ENCODE data around the gene HCN3.

GRCh38 chr1:155321639-155322503, 44.6 kb downstream of the HCN3 start:
- TF ChIP-seq YEATS4 (CRISPR knock-in tag; IDR thresholded peaks at IDR 0.05; ENCODE audit: borderline replicate concordance) (no peak), ZNF317 (CRISPR knock-in tag; IDR thresholded peaks at IDR 0.05) (no peak), ZNF446 (CRISPR knock-in tag; IDR thresholded peaks at IDR 0.05) (no peak), MEIS1 (CRISPR knock-in tag; IDR thresholded peaks at IDR 0.05; ENCODE audit: borderline replicate concordance) (no peak), TAF1 (CRISPR knock-in tag; IDR thresholded peaks at IDR 0.05) (no peak), ZNF280B (CRISPR knock-in tag; IDR thresholded peaks at IDR 0.05; ENCODE audit: borderline replicate concordance) (no peak), ZKSCAN5 (CRISPR knock-in tag; IDR thresholded peaks at IDR 0.05) (no peak), CTCF (CRISPR knock-in tag; IDR thresholded peaks at IDR 0.05) (no peak), DPF2 (CRISPR knock-in tag; IDR thresholded peaks at IDR 0.05; ENCODE audit: borderline replicate concordance, low read depth) (no peak), FOXM1 (CRISPR knock-in tag; IDR thresholded peaks at IDR 0.05) (no peak), THRA (CRISPR knock-in tag; IDR thresholded peaks at IDR 0.05; ENCODE audit: borderline replicate concordance) (no peak), PCBP2 (optimal IDR thresholded peaks at IDR 0.05; ENCODE audit: low read depth, low read length, poor library complexity, severe bottlenecking) (no peak), IRF2 (CRISPR knock-in tag; IDR thresholded peaks at IDR 0.05) (no peak), ZNF274 (CRISPR knock-in tag; IDR thresholded peaks at IDR 0.05) (no peak)
